CD4-positive, CD25-positive, alpha-beta regulatory T cell (primary cell): ENCODE data around the gene YKT6. TPM values are rescaled to one million over a fixed set of nuclear protein-coding genes. Genes with fewer than 3 reads are reported as not detected.
A peak's percentile ranks its signal among the peaks of the same experiment; 100 is the strongest.

ENCODE experiments used
- ATAC-seq, 2 donors: fragments of 150-1000 bp; cut with Tn5 transposase; one replicate each; pipeline ENCODE4 v1.10.0; 2021; ENCODE audit warnings: low read depth in 2 of 2, moderate number of reproducible peaks in 2 of 2, moderate library complexity in 1 of 2
- DNase-seq, 3 donors: peaks; one replicate each; pipeline versions ENCODE4 v3.0.0 to v3.0.0-alpha.2; 2012 to 2022; ENCODE audit warnings: mixed read lengths in 1 of 3
- H3K27ac ChIP-seq: one replicate; pipeline ENCODE4 v1.7.0; 2013; ENCODE audit warnings: mild to moderate bottlenecking, low read length; ENCODE audit not compliant: insufficient read depth, poor library complexity, severe bottlenecking
- H3K27me3 ChIP-seq: one replicate; pipeline ENCODE4 v1.7.0; 2013; ENCODE audit warnings: low read length; ENCODE audit not compliant: control insufficient read depth, insufficient read depth
- H3K36me3 ChIP-seq: one replicate; pipeline ENCODE4 v1.7.0; 2013; ENCODE audit warnings: mild to moderate bottlenecking, low read length, moderate library complexity; ENCODE audit not compliant: control insufficient read depth, insufficient read depth
- H3K4me1 ChIP-seq: 2 replicates; pipeline ENCODE4 v1.7.0; 2013; ENCODE audit warnings: mild to moderate bottlenecking, low read length; ENCODE audit not compliant: insufficient read depth, control insufficient read depth, poor library complexity, severe bottlenecking
- H3K4me3 ChIP-seq: one replicate; pipeline ENCODE4 v1.7.0; 2013; ENCODE audit warnings: low read depth, mild to moderate bottlenecking, low read length, moderate library complexity
- H3K9me3 ChIP-seq, 2 experiments: 1 replicate in 1 of 2; 2 replicates in 1 of 2; pipeline ENCODE4 v1.7.0; 2013; ENCODE audit warnings: low read length in 2 of 2, mild to moderate bottlenecking in 1 of 2, moderate library complexity in 1 of 2; ENCODE audit not compliant: control insufficient read depth in 2 of 2
- H3K27ac Mint-ChIP-seq, 3 donors: one replicate each; pipeline ENCODE4 v1.8.0; 2020 to 2022; ENCODE audit warnings: mild to moderate bottlenecking in 3 of 3, mixed read lengths in 3 of 3, moderate library complexity in 2 of 3
- H3K27me3 Mint-ChIP-seq: one replicate; pipeline ENCODE4 v1.8.0; 2022; ENCODE audit warnings: mild to moderate bottlenecking, mixed read lengths
- H3K36me3 Mint-ChIP-seq: one replicate; pipeline ENCODE4 v1.8.0; 2020; ENCODE audit warnings: mixed read lengths
- H3K4me1 Mint-ChIP-seq, 4 donors: one replicate each; pipeline ENCODE4 v1.8.0; 2020 to 2022; ENCODE audit warnings: mixed read lengths in 4 of 4, mild to moderate bottlenecking in 1 of 4
- H3K4me3 Mint-ChIP-seq, 4 donors: one replicate each; pipeline ENCODE4 v1.8.0; 2020 to 2022; ENCODE audit warnings: mild to moderate bottlenecking in 4 of 4, mixed read lengths in 4 of 4, moderate library complexity in 3 of 4
- H3K9me3 Mint-ChIP-seq, 7 donors: one replicate each; pipeline ENCODE4 v1.8.0; 2020 to 2022; ENCODE audit warnings: mixed read lengths in 7 of 7, mild to moderate bottlenecking in 3 of 7, moderate library complexity in 2 of 7
- polyA plus RNA-seq, 4 donors: library from polyadenylated mRNA; unstranded; fragments of 300-500 nt; fragmentation: Illumina TruSeq; gene quantifications; one replicate each; pipeline ENCODE4 v1.2.3, GENCODE V29; 2021
- total RNA-seq: library from RNA; stranded (reverse); gene quantifications from one replicate; pipeline ENCODE4 v1.2.3, GENCODE V29; 2022

Gene YKT6
- total and polyA plus RNA-seq, 5 donors from 2014 or later, result 24.7 to 79.2 (median 41.6) TPM

- no peaks in the 10 kb centered on the region for H3K27me3 ChIP-seq
- no peaks in the 10 kb centered on the region for H3K27me3 Mint-ChIP-seq
Observed at GRCh38 chr7:44217852-44218402, 17.1 kb downstream of the YKT6 start.

DNA sequence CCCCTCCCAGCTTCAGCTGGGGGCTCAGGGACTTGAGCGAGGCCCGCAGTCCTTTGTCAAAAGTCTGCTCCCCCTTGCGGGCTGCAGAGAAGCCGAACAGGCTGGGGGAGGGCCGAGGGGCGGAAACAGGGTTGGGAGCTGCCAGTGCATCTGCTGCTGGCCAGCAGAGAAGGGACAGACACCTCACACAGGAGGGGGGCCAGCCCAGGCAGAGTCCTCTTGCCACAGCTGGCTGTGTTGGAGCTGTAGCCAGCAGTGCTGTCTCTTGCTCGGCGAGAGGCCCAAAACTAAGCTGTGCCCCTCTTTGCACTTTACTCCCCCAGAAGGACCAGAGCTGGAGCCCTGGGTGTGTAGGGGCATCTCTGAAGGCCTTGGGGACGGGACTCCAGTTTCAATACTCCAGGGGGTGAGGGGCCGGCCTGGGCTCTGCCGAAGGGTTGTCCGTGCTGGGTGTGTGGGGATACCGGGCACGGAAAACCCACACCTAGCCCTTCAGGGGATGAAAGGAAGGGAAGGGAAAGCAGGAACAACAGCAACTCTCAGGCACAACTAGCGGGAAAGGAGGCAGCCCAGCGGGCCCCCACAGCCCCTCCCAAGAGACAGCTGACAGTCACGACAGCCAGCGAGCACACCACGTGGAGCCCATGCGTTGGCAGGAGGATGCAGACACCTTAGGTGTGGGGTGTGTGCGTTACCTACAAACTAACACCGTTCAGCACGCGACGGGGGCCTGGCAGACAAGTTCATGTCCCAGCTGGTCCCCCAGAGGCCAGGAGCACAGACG is 17.8 kb downstream of the YKT6 start:
- Mint-ChIP-seq H3K27ac (no peak overlapping the region), H3K36me3 (peaks cover 5% of the 10 kb centered on the region), H3K9me3 (peaks cover 0 to 2% (median 0%) of the 10 kb centered on the region in 7 donors), H3K4me1 (no peaks in the 10 kb centered on the region), H3K4me3 (no peak overlapping the region), H3K27me3 (no peaks in the 10 kb centered on the region)
- DNase-seq, result no peak
- no peak for ATAC-seq
- Histone ChIP-seq H3K4me3 (no peak overlapping the region), H3K27me3 (no peaks in the 10 kb centered on the region), H3K27ac (no peak overlapping the region), H3K9me3 (no peaks in the 10 kb centered on the region), H3K36me3 (peaks cover 6% of the 10 kb centered on the region), H3K4me1 (no peaks in the 10 kb centered on the region)

More at GRCh38 chr7:44217852-44218402, 17.1 kb downstream of the YKT6 start:
- DNase-seq, result no peak
- H3K36me3 ChIP-seq, result peaks cover 10% of the 10 kb centered on the region
- H3K9me3 ChIP-seq, result no peaks in the 10 kb centered on the region
- H3K4me1 ChIP-seq, result no peaks in the 10 kb centered on the region
- no peak for ATAC-seq
- peaks cover 5% of the 10 kb centered on the region for H3K36me3 Mint-ChIP-seq
- peaks cover 0 to 2% (median 0%) of the 10 kb centered on the region in 7 donors for H3K9me3 Mint-ChIP-seq
- no peak overlapping the region for H3K4me3 ChIP-seq
- H3K27ac ChIP-seq, result no peak overlapping the region
- H3K27ac Mint-ChIP-seq, result peak overlapping the region in 1 of 3 donors; percentile 46
- no peak overlapping the region for H3K4me3 Mint-ChIP-seq
- H3K4me1 Mint-ChIP-seq, result no peaks in the 10 kb centered on the region

- ATAC-seq (no peak), DNase-seq (no peak)
- no peak overlapping the region for H3K27ac Mint-ChIP-seq
Observed at GRCh38 chr7:44219371-44220045, 18.7 kb downstream of the YKT6 start.

GRCh38 chr7:44220046-44220357 is 19.2 kb downstream of the YKT6 start:
- no peaks in the 10 kb centered on the region for H3K36me3 Mint-ChIP-seq
- H3K9me3 Mint-ChIP-seq, result peaks cover 0 to 2% (median 0%) of the 10 kb centered on the region in 7 donors
- H3K27me3 ChIP-seq, result no peaks in the 10 kb centered on the region
- H3K36me3 ChIP-seq, result no peaks in the 10 kb centered on the region
- ATAC-seq (no peak), DNase-seq (no peak)
- no peaks in the 10 kb centered on the region for H3K27me3 Mint-ChIP-seq
- no peak overlapping the region for H3K4me3 ChIP-seq
- no peak overlapping the region for H3K4me3 Mint-ChIP-seq
- no peak overlapping the region for H3K27ac ChIP-seq
- no peaks in the 10 kb centered on the region for H3K4me1 ChIP-seq
- H3K9me3 ChIP-seq, result no peaks in the 10 kb centered on the region
- H3K4me1 Mint-ChIP-seq, result no peaks in the 10 kb centered on the region
- H3K27ac Mint-ChIP-seq, result no peak overlapping the region

More at GRCh38 chr7:44219371-44220045, 18.7 kb downstream of the YKT6 start:
- no peaks in the 10 kb centered on the region for H3K27me3 ChIP-seq
- Mint-ChIP-seq H3K27me3 (no peaks in the 10 kb centered on the region), H3K36me3 (no peaks in the 10 kb centered on the region), H3K4me1 (no peaks in the 10 kb centered on the region), H3K9me3 (peaks cover 0 to 2% (median 0%) of the 10 kb centered on the region in 7 donors), H3K4me3 (no peak overlapping the region)
- H3K4me3 ChIP-seq, result no peak overlapping the region
- H3K27ac ChIP-seq, result no peak overlapping the region
- no peaks in the 10 kb centered on the region for H3K4me1 ChIP-seq
- H3K36me3 ChIP-seq, result peaks cover 2% of the 10 kb centered on the region
- no peaks in the 10 kb centered on the region for H3K9me3 ChIP-seq

DNA sequence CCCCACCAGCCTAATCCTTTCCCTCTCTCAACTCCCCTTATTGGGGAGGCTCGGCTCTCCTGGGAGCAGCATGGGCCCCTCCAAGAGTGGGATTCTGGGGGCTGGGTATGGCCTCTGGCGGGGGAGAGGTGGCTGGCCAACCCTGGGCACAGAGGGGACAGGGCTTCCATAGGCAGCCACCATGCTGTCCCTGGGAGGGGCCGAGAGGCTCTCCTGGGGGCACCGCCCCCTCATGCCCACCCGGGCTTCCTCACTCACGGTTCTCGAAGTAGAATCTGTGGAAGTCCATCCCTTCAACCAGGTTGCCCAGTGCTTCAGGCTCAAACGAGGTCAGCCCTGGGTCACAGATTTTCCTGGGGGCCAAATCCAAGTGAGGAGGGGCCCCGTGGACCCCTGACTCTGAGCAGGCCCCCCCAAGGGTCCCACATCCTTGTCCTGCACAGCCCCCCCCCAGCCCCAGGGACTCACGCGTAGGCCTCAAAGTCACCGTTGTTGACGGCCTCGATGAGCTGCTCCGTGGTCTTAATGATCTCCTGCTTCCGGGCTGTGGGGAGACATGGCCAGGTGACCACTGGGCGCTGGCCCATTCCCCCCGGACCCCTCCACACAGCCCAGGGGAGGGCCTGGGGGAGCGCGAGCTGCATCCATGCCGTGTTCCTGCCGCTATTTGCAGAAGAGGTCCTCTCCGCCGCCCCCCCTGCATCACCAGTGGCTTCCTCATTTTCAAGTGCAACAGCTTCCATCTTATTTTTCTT is 19.8 kb downstream of the YKT6 start:
- H3K4me1 Mint-ChIP-seq, result no peaks in the 10 kb centered on the region
- peak overlapping the region in 1 of 4 donors; percentile 15 for H3K4me3 Mint-ChIP-seq
- Histone ChIP-seq H3K27me3 (no peaks in the 10 kb centered on the region), H3K36me3 (no peaks in the 10 kb centered on the region), H3K4me1 (no peaks in the 10 kb centered on the region), H3K9me3 (no peaks in the 10 kb centered on the region), H3K4me3 (no peak overlapping the region), H3K27ac (no peak overlapping the region)
- peaks cover 0 to 2% (median 0%) of the 10 kb centered on the region in 7 donors for H3K9me3 Mint-ChIP-seq
- no peak for DNase-seq
- no peaks in the 10 kb centered on the region for H3K36me3 Mint-ChIP-seq
- H3K27me3 Mint-ChIP-seq, result no peaks in the 10 kb centered on the region
- no peak for ATAC-seq
- no peak overlapping the region for H3K27ac Mint-ChIP-seq

GRCh38 chr7:44221231-44221791 is 20.5 kb downstream of the YKT6 start:
- no peaks in the 10 kb centered on the region for H3K36me3 ChIP-seq
- Mint-ChIP-seq H3K9me3 (peaks cover 0 to 2% (median 0%) of the 10 kb centered on the region in 7 donors), H3K4me3 (no peak overlapping the region), H3K36me3 (no peaks in the 10 kb centered on the region), H3K27me3 (no peaks in the 10 kb centered on the region), H3K27ac (no peak overlapping the region), H3K4me1 (no peaks in the 10 kb centered on the region)
- no peak for ATAC-seq
- no peak for DNase-seq
- H3K27ac ChIP-seq, result no peak overlapping the region
- H3K9me3 ChIP-seq, result no peaks in the 10 kb centered on the region
- H3K4me3 ChIP-seq, result no peak overlapping the region
- H3K4me1 ChIP-seq, result no peaks in the 10 kb centered on the region
- no peaks in the 10 kb centered on the region for H3K27me3 ChIP-seq

DNA sequence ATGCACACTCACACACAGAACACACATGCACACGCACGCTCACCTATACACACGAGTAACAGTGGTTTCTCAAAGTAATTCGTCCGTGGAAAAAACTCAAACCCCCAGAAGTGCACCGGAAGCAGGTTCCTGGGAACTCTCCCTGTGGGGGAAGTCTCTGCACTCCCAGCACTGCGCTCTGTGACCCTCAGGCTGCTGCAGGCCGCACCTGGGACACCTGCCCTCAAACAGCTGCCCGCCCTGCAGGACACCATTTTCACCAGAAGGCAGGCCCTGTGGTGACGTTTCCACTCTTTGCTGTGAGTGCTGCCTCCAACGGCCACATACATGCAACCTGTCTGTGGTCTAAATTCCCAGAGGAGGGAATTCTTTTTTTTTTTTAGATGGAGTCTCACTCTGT is 21.3 kb downstream of the YKT6 start:
- Histone ChIP-seq H3K36me3 (no peaks in the 10 kb centered on the region), H3K27me3 (no peaks in the 10 kb centered on the region), H3K4me3 (no peak overlapping the region), H3K9me3 (no peaks in the 10 kb centered on the region), H3K27ac (no peak overlapping the region), H3K4me1 (no peaks in the 10 kb centered on the region)
- H3K9me3 Mint-ChIP-seq, result peaks cover 0 to 2% (median 0%) of the 10 kb centered on the region in 7 donors
- no peak overlapping the region for H3K4me3 Mint-ChIP-seq
- ATAC-seq, result no peak
- DNase-seq, result no peak
- H3K27me3 Mint-ChIP-seq, result no peaks in the 10 kb centered on the region
- no peaks in the 10 kb centered on the region for H3K36me3 Mint-ChIP-seq
- no peaks in the 10 kb centered on the region for H3K4me1 Mint-ChIP-seq
- H3K27ac Mint-ChIP-seq, result no peak overlapping the region
